ENCODE data around the gene SIGLEC15.
"Not testable (repeated sequence)": the region's sequence is repeated elsewhere in the genome, so short reads cannot be mapped to it uniquely, and the experiment has no call there.

The SIGLEC15 gene

DNA sequence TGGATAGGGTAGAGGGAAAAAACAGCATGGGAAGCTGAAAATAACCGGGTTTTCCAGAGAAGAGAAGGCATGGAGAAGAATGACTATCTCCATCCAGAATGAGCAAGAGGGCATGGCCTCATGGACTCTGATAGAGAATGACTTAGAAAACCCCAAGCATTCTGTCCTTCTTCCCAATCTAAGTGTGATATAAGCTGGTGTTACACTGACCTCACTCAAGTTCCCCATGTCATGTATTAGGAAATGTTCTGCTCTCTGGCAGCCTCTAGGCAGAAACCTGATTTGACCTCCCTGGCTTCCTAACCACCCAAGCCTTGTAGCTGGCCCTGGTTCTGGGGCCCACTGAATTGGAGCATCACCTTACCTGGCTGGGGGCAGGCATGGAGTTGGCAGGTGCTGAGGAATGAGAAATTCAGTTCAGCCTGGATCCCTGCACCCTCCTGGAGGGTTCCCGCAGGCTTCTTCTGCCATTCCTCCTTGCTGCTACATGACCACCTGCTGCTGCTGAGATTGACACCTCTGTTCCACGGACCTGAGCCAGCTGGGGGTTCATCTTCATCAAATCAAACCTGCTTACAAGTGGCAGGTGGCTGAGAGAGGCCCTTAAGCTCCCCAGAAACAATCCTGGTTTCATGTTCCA, 5.2 kb upstream of the SIGLEC15 start:
- no peak for DNase-seq (ENCODE audit: low spot score)

- DNase-seq (ENCODE audit: low spot score): no peak
These were observed 4.4 kb upstream of the SIGLEC15 start for GRCh38 chr18:45821026-45821425.

DNA sequence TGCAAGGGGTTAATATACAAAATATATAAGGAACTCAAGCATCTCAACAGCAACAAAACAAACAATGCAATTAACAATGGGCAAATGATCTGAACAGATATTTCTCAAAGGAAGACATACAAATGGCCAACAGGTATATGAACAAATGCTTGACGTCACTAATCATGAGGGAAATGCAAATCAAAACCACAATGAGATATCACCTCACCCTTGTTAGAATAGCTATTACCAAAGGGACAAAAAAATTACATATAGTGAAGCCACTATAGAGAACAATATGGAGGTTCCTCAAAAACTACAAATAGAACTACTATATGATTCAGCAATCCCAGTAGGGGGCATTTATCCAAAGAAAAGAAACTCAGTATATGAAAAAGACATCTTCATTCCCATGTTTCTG, 3.8 kb upstream of the SIGLEC15 start:
- no peak for DNase-seq (ENCODE audit: low spot score)

- DNase-seq (ENCODE audit: low spot score): no peak
These were observed 609 bp downstream of the SIGLEC15 start for GRCh38 chr18:45826084-45826483.

DNA sequence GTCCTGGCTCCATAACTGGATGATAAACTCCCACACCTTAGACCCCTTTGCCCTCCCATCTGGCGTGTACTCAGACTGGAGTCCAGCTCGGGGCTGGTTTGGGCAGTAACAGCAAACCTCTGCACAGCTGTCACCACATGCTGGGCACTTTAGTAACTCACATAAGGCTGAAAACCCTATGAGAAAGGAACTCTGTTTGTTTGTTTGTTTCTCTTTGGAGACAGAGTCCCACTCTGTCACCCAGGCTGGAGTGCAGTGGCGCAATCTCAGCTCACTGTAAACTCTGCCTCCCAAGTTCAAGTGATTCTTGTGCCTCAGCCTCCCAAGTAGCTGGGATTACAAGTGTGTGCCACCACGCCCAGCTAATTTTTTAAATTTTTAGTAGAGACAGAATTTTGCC, 1.2 kb downstream of the SIGLEC15 start:
- DNase-seq (ENCODE audit: low spot score): not testable (repeated sequence)

- no peak for DNase-seq (ENCODE audit: low spot score)
These were observed 3.7 kb downstream of the SIGLEC15 start for GRCh38 chr18:45828917-45829811.

DNA sequence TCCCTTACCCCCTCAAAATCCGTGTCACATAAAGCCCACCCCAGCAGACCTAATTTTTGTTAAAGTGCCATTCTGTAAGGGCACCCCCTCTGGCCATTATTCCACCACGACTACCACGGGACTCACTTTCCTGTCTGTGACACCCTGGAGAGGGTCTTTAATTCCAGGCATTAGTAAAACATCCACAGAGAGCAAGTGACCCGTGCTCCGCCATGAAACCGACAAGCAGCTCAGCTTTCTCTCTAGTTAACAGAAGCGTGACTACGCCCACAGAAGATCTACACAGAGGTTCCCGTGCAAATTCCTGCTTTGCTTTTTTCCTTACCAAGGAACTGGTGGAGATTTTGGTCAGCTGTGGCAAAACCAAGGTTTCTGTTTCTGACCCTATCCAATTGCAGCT, 4.4 kb downstream of the SIGLEC15 start:
- DNase-seq (ENCODE audit: low spot score): no peak

GRCh38 chr18:45830917-45831316, 5.4 kb downstream of the SIGLEC15 start:
- no peak for DNase-seq (ENCODE audit: low spot score)

GRCh38 chr18:45833846-45834245, 8.4 kb downstream of the SIGLEC15 start:
- DNase-seq (ENCODE audit: low spot score): no peak

GRCh38 chr18:45834306-45834705, 8.8 kb downstream of the SIGLEC15 start:
- DNase-seq (ENCODE audit: low spot score): no peak

DNA sequence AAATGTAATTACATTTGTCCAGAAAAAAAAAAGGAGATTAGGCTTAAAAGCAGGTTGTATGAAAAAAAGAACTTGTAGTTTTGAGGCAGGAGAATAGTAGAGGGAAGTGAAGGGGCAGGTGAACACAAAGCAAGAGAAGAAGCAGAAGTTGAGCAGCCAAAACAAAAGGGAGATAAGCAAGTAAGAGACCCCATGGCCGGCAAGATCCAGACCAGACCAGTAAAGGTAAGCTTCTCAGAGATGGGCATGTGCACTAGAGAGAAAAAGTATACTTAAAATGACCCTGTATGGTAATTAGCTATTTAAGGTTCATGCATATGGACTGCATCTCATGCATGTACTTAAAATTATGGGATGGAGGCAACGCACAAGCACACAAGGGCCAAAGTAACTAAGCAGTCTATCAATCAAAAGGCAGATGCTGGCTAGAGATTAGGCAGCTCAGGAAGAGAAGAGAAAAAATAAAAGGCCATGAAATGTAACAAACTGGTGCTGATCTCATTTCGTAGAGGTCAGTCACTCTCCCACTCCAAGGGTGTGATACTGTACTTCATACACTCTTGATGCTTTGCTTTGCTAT, 9.7 kb downstream of the SIGLEC15 start:
- DNase-seq (ENCODE audit: low spot score): no peak

DNA sequence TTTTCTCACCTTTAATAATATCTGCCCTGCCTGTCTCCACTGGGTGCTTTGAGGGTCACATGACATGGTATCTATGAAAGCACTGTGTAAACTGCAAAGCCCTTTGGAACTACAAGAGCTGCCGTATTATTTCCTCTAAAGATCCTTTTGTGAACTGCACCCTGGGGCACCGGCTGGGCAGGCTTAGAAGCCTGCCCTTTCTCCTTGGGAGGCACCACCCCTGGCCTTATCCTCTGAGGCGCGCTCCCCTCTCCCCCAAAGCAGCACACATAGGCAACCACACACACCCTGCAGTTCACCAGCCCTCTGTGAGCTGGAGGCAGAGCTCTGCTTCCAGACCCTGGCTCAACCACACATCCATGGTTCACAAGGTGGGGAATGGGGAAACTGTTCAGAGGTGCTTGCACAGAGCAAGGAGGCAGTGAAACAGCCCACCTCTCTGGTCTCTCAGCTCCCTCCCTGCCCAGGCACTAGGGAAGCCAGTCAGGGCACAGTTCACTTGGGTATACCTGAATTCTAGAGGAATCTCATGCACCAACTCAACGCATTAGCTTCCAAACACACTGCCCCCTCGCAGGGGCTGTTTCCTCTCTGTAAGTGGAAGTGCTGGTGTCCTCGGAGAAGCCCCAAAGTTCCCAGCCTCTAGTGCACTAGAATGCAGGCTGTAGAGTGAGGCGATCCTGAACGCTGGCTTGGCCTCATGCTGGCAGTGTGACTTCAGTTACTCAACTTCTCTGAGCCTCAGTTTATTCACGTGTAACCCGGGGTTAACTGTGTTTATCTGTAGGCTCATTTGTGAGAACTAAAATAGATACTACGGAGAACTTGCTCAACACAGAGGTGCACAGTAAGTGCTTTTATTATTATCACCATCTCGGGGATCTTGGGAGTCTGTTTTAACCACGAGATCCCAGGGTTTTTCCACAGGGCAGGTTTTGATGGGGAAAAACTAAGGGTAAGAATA, 11.0 kb downstream of the SIGLEC15 start:
- no peak for DNase-seq (ENCODE audit: low spot score)

DNA sequence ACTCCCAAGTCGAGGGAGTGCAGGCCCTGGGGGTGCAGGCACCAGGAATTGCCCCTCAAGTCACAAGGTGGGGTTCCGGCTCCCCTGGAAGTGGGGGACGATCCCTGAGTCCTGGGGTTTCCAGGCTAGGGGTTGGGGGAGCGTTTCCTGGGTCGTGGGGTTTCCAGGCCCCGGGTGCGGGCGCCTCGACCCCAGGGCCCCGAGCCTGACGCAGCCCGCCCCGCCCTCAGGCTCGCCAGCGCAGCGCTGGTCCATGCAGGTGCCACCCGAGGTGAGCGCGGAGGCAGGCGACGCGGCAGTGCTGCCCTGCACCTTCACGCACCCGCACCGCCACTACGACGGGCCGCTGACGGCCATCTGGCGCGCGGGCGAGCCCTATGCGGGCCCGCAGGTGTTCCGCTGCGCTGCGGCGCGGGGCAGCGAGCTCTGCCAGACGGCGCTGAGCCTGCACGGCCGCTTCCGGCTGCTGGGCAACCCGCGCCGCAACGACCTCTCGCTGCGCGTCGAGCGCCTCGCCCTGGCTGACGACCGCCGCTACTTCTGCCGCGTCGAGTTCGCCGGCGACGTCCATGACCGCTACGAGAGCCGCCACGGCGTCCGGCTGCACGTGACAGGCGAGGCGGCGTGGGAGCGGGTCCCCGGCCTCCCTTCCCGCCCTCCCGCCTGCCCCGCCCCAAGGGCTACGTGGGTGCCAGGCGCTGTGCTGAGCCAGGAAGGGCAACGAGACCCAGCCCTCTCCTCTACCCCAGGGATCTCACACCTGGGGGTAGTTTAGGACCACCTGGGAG, 12.0 kb downstream of the SIGLEC15 start:
- no peak for DNase-seq (ENCODE audit: low spot score)

- DNase-seq (ENCODE audit: low spot score): no peak
These were observed 13.0 kb downstream of the SIGLEC15 start for GRCh38 chr18:45838302-45839070.

GRCh38 chr18:45839414-45840395, 14.2 kb downstream of the SIGLEC15 start:
- DNase-seq (ENCODE audit: low spot score): no peak

GRCh38 chr18:45841060-45841764, 15.7 kb downstream of the SIGLEC15 start:
- DNase-seq (ENCODE audit: low spot score): no peak

DNA sequence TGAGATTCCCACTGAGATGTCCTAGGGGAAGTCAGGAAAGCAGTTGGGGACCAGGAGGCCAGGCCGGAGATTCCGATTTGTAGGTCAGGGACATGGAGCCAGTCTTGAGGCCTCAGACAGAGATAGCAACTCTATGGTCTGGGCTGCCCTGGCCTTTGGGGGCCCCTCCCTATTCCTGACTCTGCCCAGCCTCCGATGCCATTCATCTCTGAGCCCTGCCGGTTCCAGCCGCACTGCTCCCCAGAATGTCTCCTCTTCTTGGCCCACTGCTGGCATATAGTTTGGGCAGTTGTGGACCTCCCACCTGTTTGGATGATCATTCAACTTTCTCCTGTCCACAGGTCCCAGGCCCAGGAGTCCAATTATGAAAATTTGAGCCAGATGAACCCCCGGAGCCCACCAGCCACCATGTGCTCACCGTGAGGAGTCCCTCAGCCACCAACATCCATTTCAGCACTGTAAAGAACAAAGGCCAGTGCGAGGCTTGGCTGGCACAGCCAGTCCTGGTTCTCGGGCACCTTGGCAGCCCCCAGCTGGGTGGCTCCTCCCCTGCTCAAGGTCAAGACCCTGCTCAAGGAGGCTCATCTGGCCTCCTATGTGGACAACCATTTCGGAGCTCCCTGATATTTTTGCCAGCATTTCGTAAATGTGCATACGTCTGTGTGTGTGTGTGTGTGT, 16.4 kb downstream of the SIGLEC15 start:
- DNase-seq (ENCODE audit: low spot score): no peak

- DNase-seq (ENCODE audit: low spot score): no peak
These were observed 17.5 kb downstream of the SIGLEC15 start for GRCh38 chr18:45843019-45843418.
